NCI-H345 treated with DMSO at 0.1 percent for 48 hours (cell line): ENCODE data around the gene STX1A.

Experiments used
- DNase-seq: peaks from one replicate; lab custom pipeline; 2025; ENCODE audit not compliant: unreplicated experiment; lab: John Stamatoyannopoulos, UW

The STX1A gene

GRCh38 chr7:73708961-73709549 is 10.4 kb downstream of the STX1A start:
- no peak for DNase-seq

DNA sequence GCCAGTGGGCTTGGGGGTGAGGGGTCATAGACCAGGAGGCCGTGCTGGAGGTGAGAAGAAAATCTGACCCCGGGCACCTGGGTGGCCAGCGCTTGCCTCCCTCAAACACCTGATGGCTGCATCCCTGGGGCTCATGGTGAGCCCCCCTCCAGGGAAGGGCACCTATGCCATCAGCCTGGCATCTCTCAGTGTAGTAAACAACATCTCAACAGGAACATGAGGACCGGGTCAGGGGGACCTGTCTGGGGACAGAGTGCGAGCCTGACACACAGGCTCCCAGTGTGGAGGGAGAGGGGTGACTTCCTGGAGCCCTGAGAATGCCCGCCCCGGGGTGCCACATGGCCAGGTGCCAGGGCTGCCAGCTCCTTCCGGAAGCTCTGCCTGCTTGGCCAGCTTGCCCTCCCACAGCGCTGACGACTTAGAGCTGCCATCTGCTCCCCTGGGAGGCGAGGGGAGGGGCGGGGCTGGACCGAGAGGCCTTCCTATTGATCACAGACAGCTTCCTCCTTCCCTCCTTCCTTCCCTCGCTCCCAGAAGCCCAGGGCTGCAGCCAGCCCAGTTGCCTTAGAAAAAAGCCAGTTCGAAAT is 12.3 kb downstream of the STX1A start:
- peak; percentile 24 for DNase-seq

DNA sequence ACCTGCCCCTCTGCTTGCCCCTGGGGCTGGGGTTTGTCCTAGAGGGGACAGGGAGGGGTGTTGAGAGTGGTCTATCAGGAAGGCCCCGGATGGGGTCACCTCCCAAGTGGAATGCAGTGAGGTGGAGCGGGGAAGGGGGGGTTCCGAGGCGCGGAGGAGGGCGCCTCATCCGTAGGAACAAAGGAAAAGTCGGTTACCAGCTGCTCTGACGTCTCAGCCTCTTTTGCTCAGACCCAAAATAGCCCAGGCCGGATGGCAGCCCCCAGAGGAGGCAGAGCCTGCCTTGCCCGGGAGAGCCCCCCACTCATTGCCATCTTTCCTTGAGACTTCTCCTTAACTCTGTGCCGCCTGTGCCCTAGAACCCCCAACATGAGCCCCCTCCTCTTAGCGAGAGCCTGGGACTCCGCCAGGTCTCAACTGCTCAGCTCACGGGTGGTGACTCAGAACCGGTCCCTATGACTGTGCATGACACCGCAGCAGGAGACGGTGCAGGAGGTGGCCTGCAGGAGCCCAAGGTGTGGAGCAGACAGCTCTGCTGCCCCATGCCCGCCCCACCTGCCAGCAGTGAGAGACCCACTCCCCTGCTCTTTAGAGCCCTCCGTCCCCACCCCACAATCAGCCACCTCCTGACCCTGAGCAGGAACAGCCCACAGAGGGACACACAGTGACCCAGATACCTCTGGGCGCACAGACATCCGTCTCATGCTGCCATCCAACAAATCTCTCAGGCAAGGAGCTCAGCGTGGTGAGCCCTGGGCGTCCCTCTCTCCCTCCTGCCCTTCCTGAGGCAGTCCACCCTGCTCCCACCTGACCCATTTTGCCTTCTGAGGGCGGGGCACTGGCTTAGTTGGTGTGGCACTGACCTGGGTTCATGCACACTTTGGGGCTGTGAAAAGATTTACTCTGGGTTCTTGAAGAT is 13.1 kb downstream of the STX1A start:
- DNase-seq = no peak

DNA sequence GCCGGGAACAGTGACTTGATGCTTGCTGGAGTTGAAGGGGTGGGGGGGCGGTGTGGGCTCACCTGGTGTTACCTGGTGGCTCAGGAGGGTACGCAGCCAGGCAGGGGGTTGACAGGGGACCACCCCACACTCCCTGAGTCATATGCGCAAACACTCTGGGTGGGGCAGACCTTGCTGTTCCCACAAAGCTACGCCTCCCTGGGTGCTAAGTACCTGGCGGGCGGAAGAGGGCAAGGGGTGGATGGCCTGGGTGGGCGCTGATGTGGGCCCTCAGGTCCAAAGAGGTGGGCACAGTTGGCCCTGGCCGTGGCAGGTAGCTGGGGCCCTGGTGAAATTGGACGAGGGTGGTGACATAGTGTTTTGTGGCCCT is 13.9 kb downstream of the STX1A start:
- no peak for DNase-seq

DNA sequence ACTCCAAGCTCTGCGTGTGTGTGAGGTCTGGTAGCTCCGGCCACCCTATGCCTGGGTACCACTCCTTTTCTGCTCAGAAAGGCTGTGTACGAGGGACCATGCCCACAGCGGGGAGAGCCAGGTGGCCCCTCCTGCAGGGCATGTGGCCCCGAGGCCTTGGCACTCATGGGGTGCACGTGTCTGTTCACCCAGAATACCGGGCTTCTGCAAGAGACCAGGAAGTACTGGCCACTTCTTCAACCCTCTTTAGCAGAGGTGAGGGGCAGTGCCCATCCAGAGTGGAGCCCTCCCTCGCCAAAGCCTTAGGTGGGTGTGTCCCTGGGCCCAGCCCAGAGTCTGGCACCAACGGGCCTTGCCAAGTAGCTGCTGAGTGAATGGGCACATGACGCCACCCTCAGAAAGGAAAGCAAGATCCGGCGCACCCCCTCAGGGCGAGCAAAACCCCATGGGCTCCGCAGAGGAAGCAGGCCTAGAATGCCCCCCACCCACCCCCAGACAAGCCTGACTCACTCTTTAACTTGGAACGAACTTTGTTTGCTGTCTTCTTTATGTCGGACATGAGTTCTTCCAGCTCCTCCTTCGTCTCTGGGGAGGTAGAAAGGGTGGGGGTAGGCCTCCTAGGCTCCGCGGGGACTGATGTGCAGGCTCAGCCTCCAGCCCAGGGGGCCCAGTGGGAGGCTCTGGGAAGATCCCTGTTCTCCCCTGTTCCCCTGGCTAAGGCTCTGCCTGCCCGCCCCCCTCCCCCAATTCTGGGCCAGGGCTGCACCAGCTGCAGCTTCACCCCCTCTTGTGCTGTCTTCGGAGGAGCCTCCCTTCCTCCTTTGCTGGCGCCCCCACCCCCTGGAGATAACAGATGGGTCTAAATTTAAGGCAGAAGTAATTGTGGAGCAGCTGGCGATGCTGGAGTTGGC is 14.6 kb downstream of the STX1A start:
- no peak for DNase-seq

DNA sequence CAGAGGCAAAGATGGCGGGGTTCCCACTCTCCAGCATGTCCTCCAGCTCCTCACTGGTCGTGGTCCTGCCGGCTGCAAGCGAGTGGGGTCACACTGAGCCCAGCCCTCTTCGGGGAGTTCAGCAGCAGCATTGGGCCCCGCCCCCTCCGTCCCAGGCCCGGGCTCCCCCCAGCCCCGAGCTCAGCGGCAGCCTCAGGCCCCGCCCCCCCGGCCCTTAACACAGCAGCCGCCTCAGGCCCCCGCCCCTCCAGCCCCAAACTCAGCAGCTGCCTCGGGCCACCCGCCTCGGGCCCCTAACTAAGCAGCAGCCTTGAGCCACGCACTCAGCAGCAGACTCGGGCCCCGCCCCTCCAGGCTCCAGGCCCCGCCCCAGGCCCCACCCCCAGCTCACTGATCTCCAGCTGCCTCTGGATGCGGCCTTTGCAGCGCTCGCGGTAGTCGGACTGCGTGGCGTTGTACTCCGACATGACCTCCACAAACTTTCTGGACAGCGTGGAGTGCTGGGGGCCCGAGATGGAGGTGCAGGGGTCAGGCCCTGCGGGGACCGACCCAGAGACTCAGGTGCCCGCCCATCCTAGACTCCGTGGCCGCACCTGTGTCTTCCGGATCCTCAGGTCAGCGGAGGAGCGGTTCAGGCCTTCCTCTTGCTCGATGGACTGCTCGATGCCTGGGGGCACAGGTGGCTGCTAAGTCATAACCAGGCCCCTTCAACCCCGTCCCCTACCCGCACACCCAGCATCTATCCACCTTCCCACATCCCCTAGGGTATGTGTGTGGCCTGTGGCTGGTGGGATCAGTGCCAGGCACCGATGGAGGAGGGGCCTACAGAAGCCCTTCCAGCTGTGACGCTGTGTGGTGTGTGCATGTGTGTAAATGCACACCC is 15.5 kb downstream of the STX1A start:
- DNase-seq = no peak

DNA sequence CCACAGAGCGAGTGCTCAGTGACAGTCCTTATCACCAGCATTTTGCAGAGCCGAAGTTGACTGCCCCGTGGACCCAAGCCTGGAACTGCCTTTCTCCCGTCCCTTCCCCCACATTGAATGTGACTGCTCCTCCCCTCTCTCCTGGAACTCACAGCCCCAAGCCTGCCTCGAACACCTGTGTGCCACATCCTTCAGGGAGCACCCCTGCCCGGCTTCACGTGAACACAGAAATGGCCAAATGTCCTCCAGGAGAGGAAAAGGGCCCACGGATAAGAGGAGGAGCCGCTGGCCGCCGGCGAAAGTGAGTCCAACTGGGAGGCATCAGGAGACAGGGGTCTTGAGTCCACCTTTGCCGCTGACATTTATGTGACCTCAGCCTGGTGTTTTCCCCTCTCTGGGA is 16.2 kb downstream of the STX1A start:
- no peak for DNase-seq

GRCh38 chr7:73702665-73703064 is 16.8 kb downstream of the STX1A start:
- no peak for DNase-seq

DNA sequence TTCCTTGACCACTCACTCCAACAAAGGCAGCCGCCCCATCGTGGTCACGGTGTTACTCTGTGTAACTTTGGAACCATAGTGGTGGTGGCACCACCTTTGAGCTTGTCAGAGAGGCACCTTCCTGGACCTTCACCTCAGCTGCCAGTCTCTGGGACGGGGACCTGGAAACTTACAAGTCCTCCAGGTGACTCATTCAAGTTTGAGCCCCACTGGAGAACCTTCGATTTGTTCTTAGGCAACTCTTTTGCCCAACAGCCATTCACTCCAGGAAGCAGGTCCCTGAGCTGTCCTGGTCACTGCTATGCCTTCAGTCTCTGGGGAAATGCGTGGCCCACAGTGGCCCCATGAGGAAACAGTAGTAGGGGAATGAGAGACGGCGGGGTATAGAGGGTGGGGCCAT is 17.2 kb downstream of the STX1A start:
- DNase-seq = no peak

DNA sequence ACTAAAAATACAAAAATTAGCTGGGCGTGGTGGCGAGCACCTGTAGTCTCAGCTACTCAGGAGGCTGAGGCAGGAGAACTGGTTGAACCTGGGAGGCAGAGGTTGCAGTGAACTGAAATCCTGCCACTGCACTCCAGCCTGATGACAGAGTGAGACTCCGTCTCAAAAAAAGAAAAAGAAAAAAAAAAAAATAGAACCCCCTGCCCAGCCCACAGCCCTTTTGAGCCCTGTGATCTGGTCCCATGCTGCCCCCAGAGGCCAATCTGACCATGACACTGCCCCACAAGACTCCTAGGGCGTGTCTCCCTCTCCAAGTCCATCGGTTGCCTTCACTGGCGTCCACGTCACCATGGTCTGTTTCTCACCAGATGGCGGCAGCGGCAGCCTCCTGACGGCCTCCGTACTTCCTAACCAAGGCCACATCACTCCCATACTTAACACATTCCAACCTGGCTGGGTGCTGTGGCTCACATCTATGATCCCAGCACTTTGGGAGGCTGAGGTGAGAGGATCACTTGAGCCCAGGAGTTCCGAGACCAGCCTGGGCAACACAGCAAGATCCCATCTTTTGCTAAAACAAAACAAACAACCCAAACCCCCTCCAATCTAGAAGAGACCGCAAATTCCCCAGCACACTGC is 18.0 kb downstream of the STX1A start:
- no peak for DNase-seq

DNA sequence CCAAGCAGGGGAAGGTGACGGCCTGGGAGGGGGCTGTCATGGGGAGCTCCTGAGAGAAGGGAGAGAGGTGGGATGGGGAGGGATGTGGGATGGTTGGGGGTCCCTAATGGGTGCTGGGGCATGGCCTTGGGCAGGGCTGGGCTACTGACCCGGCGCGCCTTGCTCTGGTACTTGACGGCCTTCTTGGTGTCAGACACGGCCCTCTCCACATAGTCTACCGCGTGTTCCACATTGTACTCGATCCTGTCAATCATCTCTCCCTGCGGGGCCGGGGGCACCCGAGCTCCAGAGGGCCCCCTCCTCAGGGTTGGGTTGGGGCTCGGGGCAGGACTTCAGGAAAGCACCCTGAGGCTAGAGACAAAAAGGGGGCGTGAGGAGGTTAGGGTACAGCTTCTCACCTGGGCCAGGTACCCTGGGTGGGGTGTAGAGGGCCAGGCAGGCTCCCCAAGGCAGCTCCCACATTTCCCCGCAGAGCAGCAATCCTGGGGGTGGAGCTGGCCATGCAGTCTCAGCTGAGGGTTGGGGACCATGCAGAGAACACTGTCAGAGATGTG is 18.8 kb downstream of the STX1A start:
- DNase-seq = no peak

DNA sequence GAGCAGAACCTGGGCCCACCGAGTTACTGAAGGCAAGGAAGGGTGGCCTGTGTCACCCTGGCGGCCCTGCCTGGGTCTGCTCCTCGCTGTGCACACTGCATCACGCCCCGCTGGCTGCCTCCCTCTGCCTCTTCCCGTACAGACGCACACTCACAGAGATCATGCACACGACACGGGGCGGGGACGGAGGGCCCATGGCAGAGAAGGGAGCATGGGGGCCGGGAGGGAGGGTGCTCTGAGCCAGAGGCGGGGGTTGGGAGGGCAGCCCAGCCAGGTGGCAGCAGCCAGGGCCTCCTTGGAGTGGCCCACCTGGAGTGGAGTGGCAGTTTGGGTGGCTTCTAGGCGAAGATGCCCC is 19.4 kb downstream of the STX1A start:
- no peak for DNase-seq

GRCh38 chr7:73699370-73700068 is 19.9 kb downstream of the STX1A start:
- no peak for DNase-seq

GRCh38 chr7:73698410-73698809 is 21.1 kb downstream of the STX1A start:
- no peak for DNase-seq

DNA sequence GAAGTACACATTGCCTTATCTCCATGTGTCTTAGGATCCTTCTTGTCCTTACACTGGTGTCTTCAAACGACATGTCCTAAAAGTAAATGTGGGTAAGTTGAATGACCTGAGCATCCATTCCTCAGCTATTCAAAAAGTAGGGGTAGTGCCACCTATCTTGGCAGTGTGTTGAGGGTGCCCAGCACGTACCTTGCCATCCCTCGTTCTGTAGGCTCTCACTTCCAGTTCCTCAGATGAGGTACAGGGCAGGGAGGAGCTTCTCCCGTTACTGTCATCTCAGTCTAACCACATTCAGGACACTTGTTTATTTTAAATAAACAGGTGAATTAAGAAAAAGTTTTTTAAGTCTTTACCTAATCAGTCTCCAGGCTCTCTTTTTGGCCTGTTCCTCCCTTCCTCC is 23.1 kb downstream of the STX1A start:
- no peak for DNase-seq

DNA sequence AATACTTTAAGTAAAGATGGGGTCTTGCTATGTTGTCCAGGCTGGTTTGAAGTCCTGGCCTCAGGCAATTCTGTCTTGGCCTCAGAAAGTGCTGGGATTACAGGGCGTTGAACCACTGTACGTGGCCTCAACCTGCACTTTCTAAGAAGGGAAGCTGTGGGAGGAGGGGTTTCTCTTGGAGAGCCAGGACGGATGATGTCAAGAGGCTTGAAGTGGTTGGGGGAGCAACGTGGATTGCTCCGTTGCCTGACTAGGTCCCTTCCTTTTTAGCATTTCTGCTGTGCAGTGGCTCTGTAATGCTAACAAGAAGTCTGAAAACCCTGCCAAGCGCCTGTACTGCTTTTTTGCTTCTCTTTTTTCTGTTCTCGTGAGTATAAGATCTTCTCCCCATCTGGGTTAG is 28.8 kb downstream of the STX1A start:
- DNase-seq = no peak

DNA sequence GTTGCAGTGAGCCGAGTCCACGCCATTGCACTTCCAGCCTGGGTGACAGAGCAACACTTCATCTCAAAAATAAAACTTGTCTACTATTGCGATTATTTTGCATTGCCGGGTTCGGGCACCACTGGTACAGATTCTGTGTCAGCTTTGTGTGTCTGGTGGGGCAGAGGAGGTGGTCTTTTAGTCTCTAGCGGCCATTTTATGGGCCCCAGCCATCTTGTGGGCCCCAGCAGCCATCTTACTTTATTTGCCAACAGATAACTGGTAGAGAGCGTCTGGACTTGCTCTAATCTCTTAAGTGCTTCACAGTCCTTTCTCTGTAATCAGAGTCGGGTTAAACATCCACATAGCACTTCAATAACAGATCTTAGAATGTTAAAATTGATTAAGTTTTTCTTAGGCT is 31.2 kb downstream of the STX1A start:
- DNase-seq = no peak

- no peak for DNase-seq
These were observed 34.2 kb downstream of the STX1A start for GRCh38 chr7:73685311-73685710.
